H1 (cell line): ENCODE results near the gene NAA20. TPM values are rescaled to one million over a fixed set of nuclear protein-coding genes. Genes with fewer than 3 reads are reported as not detected.

Experiments
- BACH1 ChIP-seq: IDR thresholded peaks from 2 replicates; pipeline ENCODE4 v1.6.1; 2012; ENCODE audit warnings: low read length, improper control_type of control experiment
- CHD1 ChIP-seq: IDR thresholded peaks from 2 replicates; pipeline ENCODE4 v1.6.1; 2012; ENCODE audit warnings: low read depth, low read length, improper control_type of control experiment
- KDM5A ChIP-seq: fragments of 200-600 bp; IDR thresholded peaks from 2 replicates; pipeline ENCODE4 v1.7.1; 2012; ENCODE audit warnings: mild to moderate bottlenecking, low read length, inconsistent platforms, mixed read lengths
- MAX ChIP-seq: IDR thresholded peaks from 2 replicates; pipeline ENCODE4 v1.6.1; 2012; ENCODE audit warnings: inconsistent platforms
- TAF1 ChIP-seq: IDR thresholded peaks from 2 replicates; pipeline ENCODE4 v1.6.1; 2011; ENCODE audit warnings: mild to moderate bottlenecking, low read depth, low read length
- polyA plus RNA-seq, 7 experiments: library from polyadenylated mRNA; depleted of rRNA in 3 of 7; stranded (reverse) in 5 of 7; unstranded in 2 of 7; fragments of >200 nt in 5 of 7; fragments of 200-250 nt in 2 of 7; gene quantifications; 1 replicate in 5 of 7; 2 replicates in 1 of 7; 4 replicates in 1 of 7; pipeline versions ENCODE4 v1.2.1 to v1.2.3, GENCODE V29; 2011 to 2013; ENCODE audit warnings: missing spikeins in 2 of 7, mixed read lengths in 2 of 7
- total RNA-seq: library from RNA; stranded (reverse); fragmentation: NEBNext Ultra II Directional; extraction: Animal tissue kit (Norgen Biotek cat#: 25700); gene quantifications from 2 replicates; pipeline ENCODE4 v1.2.1, GENCODE V29; 2021

Gene NAA20
- total and polyA plus RNA-seq, 2 of the 8 experiments (the other 6 are each of a cell fraction or from before 2014, with no cell fraction given) = 21.9 to 41.1 TPM

GRCh38 chr20:19974630-19975435 is 42.3 kb upstream of the NAA20 start (continued):
- TF ChIP-seq KDM5A = no peak
- TF ChIP-seq TAF1 = no peak
- TF ChIP-seq CHD1 = no peak
- no peak for TF ChIP-seq BACH1
- TF ChIP-seq MAX = no peak
